WERI-Rb-1 (cell line): ENCODE data around the gene TMEM209.
A peak's percentile ranks its signal among the peaks of the same experiment; 100 is the strongest.

Experiments used
- DNase-seq: peaks from one replicate; pipeline ENCODE4 v3.0.0-alpha.2; 2020
- H3K27ac ChIP-seq: fragments of 250-450 bp; sonication (Bioruptor Pico); 2 replicates; pipeline ENCODE4 v1.5.1; 2020; ENCODE audit warnings: mild to moderate bottlenecking, moderate library complexity
- H3K27me3 ChIP-seq: fragments of 250-450 bp; sonication (Bioruptor Pico); 2 replicates; pipeline ENCODE4 v1.5.1; 2021; ENCODE audit warnings: mild to moderate bottlenecking, low read depth, moderate library complexity; ENCODE audit not compliant: insufficient read depth, severe bottlenecking
- H3K36me3 ChIP-seq: fragments of 250-450 bp; sonication (Bioruptor Pico); 2 replicates; pipeline ENCODE4 v1.5.1; 2020; ENCODE audit warnings: mild to moderate bottlenecking, moderate library complexity
- H3K4me3 ChIP-seq: 2 replicates; pipeline ENCODE4 v1.5.1; 2011; ENCODE audit warnings: low read depth, mild to moderate bottlenecking, control low read depth, low read length
- H3K9me3 ChIP-seq: fragments of 250-450 bp; sonication (Bioruptor Pico); 2 replicates; pipeline ENCODE4 v1.5.1; 2021; ENCODE audit warnings: mild to moderate bottlenecking, moderate library complexity; ENCODE audit not compliant: severe bottlenecking
- CTCF ChIP-seq: IDR thresholded peaks from 2 replicates; pipeline ENCODE4 v1.5.1; 2011; ENCODE audit warnings: low read depth, mild to moderate bottlenecking, control low read depth, inconsistent platforms, low read length

Gene TMEM209

GRCh38 chr7:130136579-130137167, 68.5 kb downstream of the TMEM209 start:
- Histone ChIP-seq H3K36me3 (peaks cover 4% of the 10 kb centered on the region), H3K4me3 (no peak overlapping the region), H3K27me3 (no peaks in the 10 kb centered on the region), H3K9me3 (no peaks in the 10 kb centered on the region), H3K27ac (no peak overlapping the region)
- no peak for DNase-seq
- no peak for TF ChIP-seq CTCF

GRCh38 chr7:130135208-130136205, 69.7 kb downstream of the TMEM209 start:
- no peaks in the 10 kb centered on the region for H3K9me3 ChIP-seq
- H3K4me3 ChIP-seq = no peak overlapping the region
- H3K36me3 ChIP-seq = peaks cover 8% of the 10 kb centered on the region
- no peak for TF ChIP-seq CTCF
- no peaks in the 10 kb centered on the region for H3K27me3 ChIP-seq
- DNase-seq = no peak
- no peak overlapping the region for H3K27ac ChIP-seq

- TF ChIP-seq CTCF = no peak
- H3K27me3 ChIP-seq = no peaks in the 10 kb centered on the region
- no peak overlapping the region for H3K4me3 ChIP-seq
- H3K9me3 ChIP-seq = no peaks in the 10 kb centered on the region
- peaks cover 12% of the 10 kb centered on the region for H3K36me3 ChIP-seq
- H3K27ac ChIP-seq = no peak overlapping the region
- DNase-seq = no peak
Observed at GRCh38 chr7:130134726-130135125, 70.5 kb downstream of the TMEM209 start.

- DNase-seq = no peak
- Histone ChIP-seq H3K36me3 (peaks cover 17% of the 10 kb centered on the region), H3K4me3 (no peak overlapping the region), H3K9me3 (no peaks in the 10 kb centered on the region), H3K27me3 (no peaks in the 10 kb centered on the region), H3K27ac (no peak overlapping the region)
- no peak for TF ChIP-seq CTCF
Observed at GRCh38 chr7:130134106-130134636, 71.0 kb downstream of the TMEM209 start.

GRCh38 chr7:130133029-130133782, 72.0 kb downstream of the TMEM209 start:
- H3K36me3 ChIP-seq = peaks cover 22% of the 10 kb centered on the region
- no peaks in the 10 kb centered on the region for H3K27me3 ChIP-seq
- no peak for TF ChIP-seq CTCF

More at GRCh38 chr7:130133029-130133782, 72.0 kb downstream of the TMEM209 start:
- no peaks in the 10 kb centered on the region for H3K9me3 ChIP-seq
- no peak overlapping the region for H3K4me3 ChIP-seq
- H3K27ac ChIP-seq = peak overlapping the region; percentile 67
- DNase-seq = no peak
